ENCODE measurements around the gene CASP12.
"Not testable (repeated sequence)": the region's sequence is repeated elsewhere in the genome, so short reads cannot be mapped to it uniquely, and the experiment has no call there.

Gene CASP12

DNA sequence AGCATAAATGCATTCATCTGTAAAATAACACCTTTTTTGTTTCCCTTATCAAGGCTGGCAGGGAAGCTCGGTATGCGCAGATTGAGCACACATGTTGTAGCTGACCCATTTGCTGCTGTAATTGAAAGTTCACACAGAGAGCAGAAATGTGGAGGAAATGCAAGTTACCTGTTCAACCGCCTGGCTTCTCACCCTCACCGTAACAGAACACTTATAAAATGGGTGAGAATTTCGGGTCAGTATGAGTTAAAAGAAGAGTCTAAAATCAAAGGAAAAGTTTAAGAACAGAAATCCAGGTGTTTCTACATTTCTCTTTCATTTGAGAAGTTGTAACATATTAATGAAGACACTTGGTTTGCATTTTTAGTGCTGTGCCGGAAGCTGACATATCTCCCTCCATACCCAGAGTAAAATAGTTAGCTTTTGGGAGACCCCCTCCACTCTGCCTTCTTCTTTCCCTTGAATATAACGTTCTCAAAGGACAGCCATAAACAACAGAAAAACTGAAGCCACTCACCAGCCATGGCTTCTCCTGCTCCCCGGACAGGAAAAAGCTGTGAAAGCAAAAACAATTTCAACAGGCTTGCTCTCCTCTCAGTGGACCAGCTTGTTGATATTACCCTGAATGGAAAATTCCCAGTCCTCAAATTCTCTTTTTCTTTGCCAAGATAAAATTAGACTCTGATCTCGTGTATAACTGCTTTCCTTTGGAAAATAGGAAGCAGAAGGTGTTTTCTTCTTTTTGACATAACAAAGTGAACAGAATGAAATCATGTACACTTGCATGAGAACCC, at the start of gene CASP12:
Gene CASP12 (minus strand): TSS at position 570 of the 794 bp plus-strand sequence.
- DNase-seq (ENCODE audit: low spot score), result no peak

DNA sequence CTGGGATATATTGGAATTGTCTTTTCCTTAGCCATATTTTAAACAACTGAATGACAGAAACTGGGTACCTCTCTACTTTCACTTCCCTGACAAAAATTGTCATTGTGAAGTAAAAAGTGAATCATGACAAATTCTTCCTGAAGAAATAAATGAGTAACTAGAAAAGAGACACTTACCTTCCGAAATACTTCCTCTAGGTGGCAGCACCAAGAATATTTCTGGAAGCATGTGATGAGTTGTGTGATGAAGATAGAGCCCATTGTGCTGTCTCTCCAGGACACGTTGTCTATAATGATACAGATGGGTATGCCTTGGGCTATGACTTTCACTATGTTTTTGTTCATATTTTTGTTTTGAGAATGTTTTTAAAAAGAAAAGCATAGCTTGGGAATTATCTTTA, 48.6 kb upstream of the CASP12 start:
- DNase-seq (ENCODE audit: low spot score), result no peak

GRCh38 chr11:104944076-104944475, 45.8 kb upstream of the CASP12 start:
- DNase-seq (ENCODE audit: low spot score), result no peak

DNA sequence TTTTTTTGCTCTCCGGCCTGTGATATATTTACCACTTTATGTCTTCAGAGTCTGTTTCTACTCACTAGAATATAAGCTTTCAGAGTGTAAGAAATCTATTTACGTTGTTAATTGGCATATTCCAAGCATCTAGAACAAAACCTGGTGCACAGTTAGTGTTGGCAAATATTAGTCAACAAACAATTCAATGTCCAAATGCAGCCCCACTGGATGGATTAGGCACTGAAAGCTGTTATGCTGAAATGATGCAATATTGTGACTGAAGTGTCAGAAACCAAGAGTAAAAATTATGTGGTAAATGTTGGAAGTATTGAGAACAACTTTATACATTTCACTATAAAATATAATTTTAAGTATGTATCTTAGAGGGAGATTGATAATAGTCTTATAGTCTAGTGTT, 45.3 kb upstream of the CASP12 start:
- no peak for DNase-seq (ENCODE audit: low spot score)

- no peak for DNase-seq (ENCODE audit: low spot score)
Measured at GRCh38 chr11:104934594-104934993, 36.3 kb upstream of the CASP12 start.

GRCh38 chr11:104934073-104934472, 35.8 kb upstream of the CASP12 start:
- not testable (repeated sequence) for DNase-seq (ENCODE audit: low spot score)

GRCh38 chr11:104928811-104929210, 30.6 kb upstream of the CASP12 start:
- DNase-seq (ENCODE audit: low spot score), result no peak

DNA sequence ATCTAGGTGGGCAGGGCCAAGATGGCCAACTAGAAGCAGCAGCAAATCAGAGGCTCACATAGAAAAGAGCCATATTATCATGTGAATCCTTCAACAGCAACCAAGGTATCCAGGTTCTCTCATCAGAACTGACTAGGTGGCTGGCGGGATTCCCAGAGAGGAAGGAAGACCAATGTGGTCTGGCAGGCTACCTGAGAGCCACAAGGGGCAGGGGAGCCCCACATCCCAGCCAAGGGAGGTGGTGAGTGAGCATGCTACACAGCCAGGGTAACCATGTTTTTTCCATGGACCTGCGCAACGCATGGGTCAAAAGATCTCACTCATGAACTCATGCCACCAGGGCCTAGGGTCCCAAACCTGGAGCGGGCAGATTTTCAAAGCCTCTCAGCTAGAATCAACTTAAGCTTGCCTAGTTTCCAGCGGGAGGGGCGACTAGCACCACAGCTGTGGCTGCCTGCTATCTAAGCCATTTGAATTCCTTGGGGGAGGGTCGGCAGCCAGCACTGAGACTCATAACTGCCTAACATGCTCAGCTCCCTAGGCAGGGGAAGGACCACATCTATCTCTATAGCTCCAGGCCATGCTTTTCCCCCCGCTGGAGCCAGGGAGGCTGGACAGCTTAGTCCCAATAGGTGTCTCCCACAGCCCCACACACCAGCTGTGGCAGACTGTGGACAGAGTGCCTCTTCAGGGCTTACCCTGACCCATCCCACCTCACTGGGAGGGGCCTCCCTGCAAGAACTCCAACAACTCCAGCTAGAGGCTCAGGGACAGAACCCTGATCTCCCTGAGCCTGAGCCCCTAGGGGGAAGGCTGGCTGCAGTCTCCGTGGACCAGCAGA, 28.7 kb upstream of the CASP12 start:
- no peak for DNase-seq (ENCODE audit: low spot score)

- DNase-seq (ENCODE audit: low spot score), result no peak
Measured at GRCh38 chr11:104925850-104926249, 27.6 kb upstream of the CASP12 start.

- DNase-seq (ENCODE audit: low spot score), result no peak
Measured at GRCh38 chr11:104918113-104918824, 20.0 kb upstream of the CASP12 start.

DNA sequence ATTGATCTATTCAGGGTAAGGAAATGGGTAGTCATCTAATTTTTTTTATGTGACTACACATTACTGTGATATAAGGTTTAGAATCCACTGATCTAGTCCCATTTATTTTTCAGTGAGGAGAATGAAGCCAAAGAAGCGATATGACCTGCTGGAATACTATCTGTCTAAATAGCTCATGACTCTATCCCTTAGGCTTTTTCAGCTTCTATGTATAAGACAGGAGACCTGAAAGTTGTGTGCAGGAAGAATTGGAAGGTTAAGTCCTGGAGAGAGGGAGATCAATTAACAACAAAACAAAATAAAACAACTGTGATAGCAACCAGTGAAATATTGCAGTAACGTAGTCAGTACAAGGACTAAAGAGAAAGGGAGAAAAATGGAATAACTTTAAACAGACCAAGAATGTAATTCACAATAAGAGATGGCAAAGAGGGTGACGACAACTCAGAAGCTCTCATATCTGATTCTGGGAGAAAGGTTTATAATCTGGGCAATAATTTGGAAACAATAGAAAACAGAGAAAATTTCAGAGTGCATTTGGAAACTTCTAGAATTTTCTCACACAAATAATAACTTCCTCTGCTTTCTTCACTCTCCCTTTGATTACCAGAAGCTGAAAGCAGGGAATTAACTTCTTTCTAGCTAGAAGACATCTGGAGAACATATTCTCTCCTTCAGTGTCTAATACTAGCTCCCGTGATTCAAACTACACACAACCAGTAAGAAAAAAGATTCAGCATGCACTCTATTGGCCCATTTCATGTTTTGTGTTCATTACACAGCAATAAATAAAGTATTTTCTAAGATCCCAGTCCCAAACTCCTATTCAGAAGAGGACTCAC, 19.2 kb upstream of the CASP12 start:
- DNase-seq (ENCODE audit: low spot score), result no peak

DNA sequence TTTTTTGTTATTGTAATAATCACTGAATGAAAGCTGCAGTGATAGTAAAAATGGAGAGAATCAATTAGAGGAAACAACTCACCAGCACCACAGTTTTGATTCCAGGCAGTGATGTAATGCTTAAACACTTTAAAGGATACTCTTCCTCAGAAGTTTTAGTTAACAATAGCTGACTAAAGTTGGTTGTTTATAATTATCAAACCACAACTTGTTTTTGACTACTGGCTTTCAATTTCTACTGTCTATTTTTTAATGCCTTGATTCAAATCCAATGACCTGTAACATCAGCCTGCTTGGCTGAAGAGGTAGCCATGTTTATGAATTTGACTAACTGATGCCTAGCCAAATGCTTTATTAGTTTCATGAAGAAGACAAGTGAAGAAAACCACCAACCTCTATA, 18.2 kb upstream of the CASP12 start:
- no peak for DNase-seq (ENCODE audit: low spot score)

GRCh38 chr11:104912102-104912501, 13.8 kb upstream of the CASP12 start:
- DNase-seq (ENCODE audit: low spot score), result no peak

DNA sequence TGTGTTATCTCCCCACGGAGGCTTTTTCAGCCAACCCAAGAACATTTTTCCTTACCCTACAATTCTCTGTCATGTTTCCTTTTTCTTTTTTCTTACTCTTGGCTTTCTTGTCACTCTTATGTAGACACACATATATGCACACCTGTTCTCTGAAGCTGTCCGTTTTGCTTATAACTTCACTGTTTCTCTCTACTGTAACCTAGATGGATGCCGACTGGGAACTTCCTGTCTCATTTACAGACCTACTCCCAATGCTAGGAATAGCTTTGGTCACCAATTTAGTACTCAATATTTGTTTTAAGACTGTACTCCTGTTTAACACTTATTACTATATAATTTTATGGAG, 9.9 kb upstream of the CASP12 start:
- no peak for DNase-seq (ENCODE audit: low spot score)

DNA sequence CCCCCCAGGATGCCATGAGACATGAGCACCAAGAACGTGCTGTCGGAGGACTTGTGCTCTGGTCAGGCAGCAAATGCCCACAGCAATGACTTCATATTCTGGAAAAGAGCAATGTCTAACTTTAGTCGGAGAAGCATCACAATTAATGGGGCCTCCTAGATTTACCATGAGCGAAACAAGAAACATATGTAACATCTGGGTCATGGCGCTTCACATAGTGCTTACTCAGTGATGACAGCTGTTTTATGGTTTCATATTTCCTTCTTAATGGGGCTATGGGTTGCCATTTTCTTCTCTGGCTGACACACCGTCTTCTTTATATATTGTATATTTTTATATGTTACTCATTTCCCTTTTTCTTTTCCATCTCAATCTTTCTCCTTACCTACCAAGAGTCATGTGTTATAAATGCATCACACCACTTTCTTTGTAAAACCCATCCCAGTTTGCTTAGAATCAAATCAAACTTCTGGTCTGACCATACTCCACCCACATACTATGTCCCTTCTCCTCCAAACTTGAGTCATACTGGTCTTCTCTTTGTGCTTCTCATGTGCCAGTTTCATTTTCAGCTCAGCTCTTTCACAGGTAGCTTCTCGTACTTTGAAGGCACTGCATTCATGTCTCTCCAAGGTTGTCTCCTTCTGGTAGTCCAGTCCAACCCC, 9.4 kb upstream of the CASP12 start:
- no peak for DNase-seq (ENCODE audit: low spot score)

DNA sequence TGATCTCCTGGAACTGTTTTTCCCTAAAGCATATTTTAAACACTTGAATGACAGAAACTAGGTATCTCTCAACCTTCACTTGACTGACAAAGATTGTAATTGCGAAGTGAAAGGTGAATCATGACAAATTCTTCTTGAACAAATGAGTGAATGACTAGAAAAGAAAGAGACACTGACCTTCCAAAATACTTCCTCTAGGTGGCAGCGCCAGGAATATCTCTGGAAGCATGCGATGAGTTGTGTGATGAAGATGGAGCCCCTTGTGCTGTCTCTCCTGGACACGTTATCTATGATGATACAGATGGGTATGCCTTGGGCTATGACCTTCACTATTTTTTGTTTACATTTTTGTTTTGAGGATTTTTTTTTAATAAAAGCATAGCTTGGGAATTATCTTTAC, 7.0 kb upstream of the CASP12 start:
- no peak for DNase-seq (ENCODE audit: low spot score)

DNA sequence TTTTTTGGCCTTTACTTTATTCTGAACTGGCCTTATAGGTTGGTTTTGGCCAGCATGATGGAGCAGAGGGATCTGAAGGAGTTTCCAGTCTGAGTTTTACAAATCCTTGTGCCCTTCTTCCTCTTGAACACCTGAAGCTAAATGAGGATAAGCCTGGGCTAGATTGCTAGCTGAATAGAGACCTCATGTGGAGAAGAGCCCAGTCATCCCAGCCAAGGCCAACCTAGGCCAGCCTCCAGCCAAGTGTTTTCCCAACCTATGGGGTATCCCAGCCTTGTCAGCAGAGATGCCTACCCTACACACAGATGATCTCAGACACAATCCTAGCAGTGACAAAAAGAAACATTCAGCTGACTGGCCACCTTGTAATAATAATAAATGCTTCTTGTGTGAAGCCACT, 966 bp upstream of the CASP12 start:
- DNase-seq (ENCODE audit: low spot score), result no peak

DNA sequence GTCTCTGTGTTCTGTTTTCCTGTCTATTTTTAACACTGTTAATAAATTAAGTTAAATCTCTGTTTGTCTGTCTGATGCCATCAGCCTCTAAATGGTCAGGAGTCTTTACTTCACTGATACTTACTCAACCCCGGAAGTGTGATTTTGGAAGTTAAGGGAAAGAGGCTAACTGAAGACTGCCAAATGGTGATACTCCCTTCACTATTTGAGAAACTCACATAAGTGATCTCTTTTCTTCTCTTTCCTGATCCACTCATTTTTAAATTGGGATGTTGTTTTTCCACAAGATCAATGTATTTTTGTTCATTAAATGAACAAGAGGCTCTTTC, 389 bp upstream of the CASP12 start:
- DNase-seq (ENCODE audit: low spot score), result no peak

- DNase-seq (ENCODE audit: low spot score), result no peak
Measured at GRCh38 chr11:104895634-104896033, 2.6 kb downstream of the CASP12 start.

- DNase-seq (ENCODE audit: low spot score), result no peak
Measured at GRCh38 chr11:104893876-104894275, 4.4 kb downstream of the CASP12 start.

- DNase-seq (ENCODE audit: low spot score), result no peak
Measured at GRCh38 chr11:104892723-104893511, 5.3 kb downstream of the CASP12 start.
